Osteocyte (in vitro differentiated cells): ENCODE results near the gene NFIA. TPM values are rescaled to one million over a fixed set of nuclear protein-coding genes. Genes with fewer than 3 reads are reported as not detected.

ENCODE experiments used
- DNase-seq: peaks from one replicate; pipeline ENCODE4 v3.0.0; 2021; ENCODE audit warnings: mixed read lengths; ENCODE audit not compliant: unreplicated experiment; ENCODE audit errors: extremely low spot score
- H3K27ac Mint-ChIP-seq: one replicate; pipeline ENCODE4 v1.8.0; 2021; ENCODE audit warnings: mild to moderate bottlenecking, mixed read lengths; ENCODE audit not compliant: unreplicated experiment
- H3K27me3 Mint-ChIP-seq: one replicate; pipeline ENCODE4 v1.8.0; 2021; ENCODE audit warnings: mixed read lengths; ENCODE audit not compliant: unreplicated experiment
- H3K36me3 Mint-ChIP-seq: one replicate; pipeline ENCODE4 v1.8.0; 2021; ENCODE audit warnings: mixed read lengths; ENCODE audit not compliant: unreplicated experiment
- H3K4me1 Mint-ChIP-seq: one replicate; pipeline ENCODE4 v1.8.0; 2021; ENCODE audit warnings: mixed read lengths; ENCODE audit not compliant: unreplicated experiment
- H3K4me3 Mint-ChIP-seq: one replicate; pipeline ENCODE4 v1.8.0; 2021; ENCODE audit warnings: mild to moderate bottlenecking, moderate library complexity, mixed read lengths; ENCODE audit not compliant: unreplicated experiment
- H3K9me3 Mint-ChIP-seq: one replicate; pipeline ENCODE4 v1.8.0; 2021; ENCODE audit warnings: mixed read lengths; ENCODE audit not compliant: unreplicated experiment
- total RNA-seq: library from RNA; stranded (reverse); gene quantifications from 2 replicates; pipeline ENCODE4 v1.2.1, GENCODE V29; 2021
- TF ChIP-seq, protein P1 (sequence below): fragments of 200-600 bp; sonication (generic); IDR thresholded peaks from 2 replicates; pipeline ENCODE4 v1.5.0; 2021; ENCODE audit warnings: antibody characterized with exemption, mild to moderate bottlenecking, moderate library complexity

NFIA gene
- total RNA-seq, 1 donor from 2014 or later: 46.7 TPM

DNA sequence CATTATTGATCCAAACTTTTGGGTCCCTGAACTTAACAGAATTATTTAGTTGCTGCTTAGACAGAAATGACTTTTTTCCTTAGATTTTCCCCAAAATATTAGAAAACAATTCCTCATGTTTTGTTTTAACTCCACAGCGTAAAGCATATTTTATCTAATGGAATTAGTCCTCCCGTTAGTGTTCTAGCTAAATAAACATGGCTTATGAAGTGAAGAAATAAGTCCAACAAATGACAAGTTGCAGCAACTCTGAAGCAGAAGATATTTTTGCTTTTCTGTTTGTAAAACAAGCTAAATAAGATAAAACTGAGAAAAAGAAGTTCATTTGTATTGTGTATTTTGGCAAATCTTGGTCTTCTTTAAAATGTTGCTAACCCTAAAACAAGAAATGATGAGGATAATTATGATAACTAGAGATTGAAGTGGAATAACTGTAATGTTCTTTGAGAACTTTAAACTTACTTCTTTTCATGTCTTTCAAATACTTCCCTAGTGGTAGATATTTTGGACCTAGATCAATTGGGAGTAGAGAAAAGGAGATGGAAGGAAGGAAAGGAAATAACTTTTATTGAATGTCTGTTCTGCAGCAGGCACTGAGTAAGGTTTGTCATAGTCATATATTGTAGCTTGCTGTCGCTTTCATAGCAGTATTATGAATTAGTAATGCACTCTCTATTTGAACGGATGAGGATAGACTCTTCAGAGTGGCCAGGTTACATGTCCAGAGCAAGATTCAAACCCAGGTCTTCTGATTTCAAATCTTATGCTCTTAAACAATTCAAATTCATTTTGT, 12.5 kb downstream of the NFIA start:
- TF ChIP-seq, protein P1, sequence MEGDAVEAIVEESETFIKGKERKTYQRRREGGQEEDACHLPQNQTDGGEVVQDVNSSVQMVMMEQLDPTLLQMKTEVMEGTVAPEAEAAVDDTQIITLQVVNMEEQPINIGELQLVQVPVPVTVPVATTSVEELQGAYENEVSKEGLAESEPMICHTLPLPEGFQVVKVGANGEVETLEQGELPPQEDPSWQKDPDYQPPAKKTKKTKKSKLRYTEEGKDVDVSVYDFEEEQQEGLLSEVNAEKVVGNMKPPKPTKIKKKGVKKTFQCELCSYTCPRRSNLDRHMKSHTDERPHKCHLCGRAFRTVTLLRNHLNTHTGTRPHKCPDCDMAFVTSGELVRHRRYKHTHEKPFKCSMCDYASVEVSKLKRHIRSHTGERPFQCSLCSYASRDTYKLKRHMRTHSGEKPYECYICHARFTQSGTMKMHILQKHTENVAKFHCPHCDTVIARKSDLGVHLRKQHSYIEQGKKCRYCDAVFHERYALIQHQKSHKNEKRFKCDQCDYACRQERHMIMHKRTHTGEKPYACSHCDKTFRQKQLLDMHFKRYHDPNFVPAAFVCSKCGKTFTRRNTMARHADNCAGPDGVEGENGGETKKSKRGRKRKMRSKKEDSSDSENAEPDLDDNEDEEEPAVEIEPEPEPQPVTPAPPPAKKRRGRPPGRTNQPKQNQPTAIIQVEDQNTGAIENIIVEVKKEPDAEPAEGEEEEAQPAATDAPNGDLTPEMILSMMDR: no peak
- Mint-ChIP-seq H3K36me3 (peaks cover 12% of the 10 kb centered on the region), H3K9me3 (no peaks in the 10 kb centered on the region), H3K27me3 (no peaks in the 10 kb centered on the region), H3K4me1 (peaks cover 12% of the 10 kb centered on the region), H3K27ac (no peak overlapping the region), H3K4me3 (no peak overlapping the region)
- no peak for DNase-seq

DNA sequence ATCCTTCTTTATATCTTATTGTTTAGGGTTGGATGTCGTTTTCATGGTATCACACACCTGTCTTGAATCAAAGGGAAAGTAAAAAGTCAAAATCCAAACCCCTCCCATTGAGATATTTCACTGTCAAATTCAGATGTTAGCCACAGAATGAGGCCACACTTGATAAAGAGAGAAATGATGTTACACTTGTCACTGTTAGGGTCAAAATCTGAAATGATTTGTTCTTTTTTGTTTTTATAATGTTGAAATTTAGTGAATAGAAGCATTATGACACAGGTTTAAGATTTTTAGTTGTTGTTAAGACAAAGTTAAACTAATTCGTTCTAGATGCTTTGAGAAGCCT, 13.1 kb downstream of the NFIA start:
- H3K27ac Mint-ChIP-seq: no peak overlapping the region
- H3K4me1 Mint-ChIP-seq: peaks cover 13% of the 10 kb centered on the region
- H3K36me3 Mint-ChIP-seq: peaks cover 12% of the 10 kb centered on the region
- DNase-seq: no peak
- no peaks in the 10 kb centered on the region for H3K27me3 Mint-ChIP-seq
- TF ChIP-seq, protein P1: no peak
- no peaks in the 10 kb centered on the region for H3K9me3 Mint-ChIP-seq
- H3K4me3 Mint-ChIP-seq: no peak overlapping the region

DNA sequence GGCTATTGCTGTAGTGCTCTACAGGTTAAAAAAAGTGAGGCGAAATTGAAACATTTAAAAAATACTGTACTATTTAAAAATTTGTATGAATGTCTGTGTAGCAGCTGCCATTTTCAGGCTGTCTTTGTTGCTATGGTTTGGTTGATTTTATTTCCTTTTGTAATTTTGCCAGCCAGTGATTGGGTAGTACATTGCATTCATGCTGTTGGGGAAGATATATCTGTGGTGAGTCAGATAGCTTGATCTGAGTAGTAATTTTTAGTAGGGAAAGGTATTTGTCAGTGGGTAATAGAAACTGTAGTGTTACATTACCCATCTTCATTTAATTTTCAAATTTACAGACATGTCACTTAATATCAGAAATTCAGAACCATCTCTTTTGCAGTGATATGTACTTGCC, 15.0 kb downstream of the NFIA start:
- no peak for DNase-seq
- Mint-ChIP-seq H3K4me1 (peaks cover 16% of the 10 kb centered on the region), H3K4me3 (no peak overlapping the region), H3K36me3 (peaks cover 6% of the 10 kb centered on the region), H3K9me3 (no peaks in the 10 kb centered on the region), H3K27me3 (no peaks in the 10 kb centered on the region), H3K27ac (no peak overlapping the region)
- TF ChIP-seq, protein P1: no peak

DNA sequence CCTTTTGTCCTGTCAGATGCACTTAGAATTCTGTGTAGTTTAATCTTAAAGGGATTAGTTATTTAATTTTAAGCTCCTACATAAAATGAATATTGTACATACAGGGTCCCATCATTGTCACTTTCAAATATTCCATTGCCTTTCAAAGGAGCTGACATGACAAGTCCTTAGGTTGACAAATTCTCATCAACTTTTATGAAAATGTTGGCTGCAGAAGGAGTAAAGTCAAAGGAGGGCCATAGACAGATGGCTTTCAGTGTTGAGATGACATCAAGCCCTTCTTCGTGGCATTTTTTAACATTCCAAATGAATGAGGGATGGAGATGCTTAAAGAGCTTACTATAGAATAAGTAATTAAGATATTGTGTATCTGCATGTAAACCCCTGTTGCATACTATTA, 15.4 kb downstream of the NFIA start:
- H3K36me3 Mint-ChIP-seq: peaks cover 6% of the 10 kb centered on the region
- no peak for DNase-seq
- no peaks in the 10 kb centered on the region for H3K27me3 Mint-ChIP-seq
- TF ChIP-seq, protein P1: no peak
- peaks cover 16% of the 10 kb centered on the region for H3K4me1 Mint-ChIP-seq
- no peaks in the 10 kb centered on the region for H3K9me3 Mint-ChIP-seq
- H3K4me3 Mint-ChIP-seq: no peak overlapping the region
- H3K27ac Mint-ChIP-seq: no peak overlapping the region

DNA sequence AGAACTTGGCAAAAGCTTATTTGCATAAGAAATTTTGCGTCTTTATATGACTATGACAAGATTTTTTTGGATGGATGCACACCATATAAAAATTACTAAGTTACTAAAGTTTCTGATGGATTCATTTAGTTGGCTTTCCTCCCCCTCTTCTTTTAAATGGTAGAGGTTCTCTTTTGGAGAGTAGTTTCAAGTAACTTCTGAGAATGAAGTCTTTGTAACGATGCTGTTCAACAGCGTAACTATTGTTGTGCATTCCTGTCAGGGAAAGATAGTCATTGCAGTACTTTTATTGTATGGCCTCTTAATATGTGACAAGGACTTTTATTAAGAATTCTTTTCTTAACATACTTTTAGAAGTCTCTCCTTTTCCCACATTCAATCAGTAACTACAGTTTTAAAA, 16.0 kb downstream of the NFIA start:
- H3K27me3 Mint-ChIP-seq: no peaks in the 10 kb centered on the region
- H3K36me3 Mint-ChIP-seq: peaks cover 6% of the 10 kb centered on the region
- H3K27ac Mint-ChIP-seq: no peak overlapping the region
- H3K4me3 Mint-ChIP-seq: no peak overlapping the region
- H3K9me3 Mint-ChIP-seq: no peaks in the 10 kb centered on the region
- peaks cover 16% of the 10 kb centered on the region for H3K4me1 Mint-ChIP-seq
- DNase-seq: no peak
- TF ChIP-seq, protein P1: no peak
